Hematopoietic multipotent progenitor cell treated with erythropoietin and hydrocortisone succinate and interleukin-3 and kit ligand, for 6 days (in vitro differentiated cells): Measurements from ENCODE around the gene HMG20A.

Experiments used
- DNase-seq: peaks from one replicate; pipeline ENCODE4 v3.0.0-alpha.2; 2015

Gene HMG20A

GRCh38 chr15:77525907-77526594, 105.4 kb downstream of the HMG20A start:
- no peak for DNase-seq

- DNase-seq = no peak
Measured at GRCh38 chr15:77526595-77527163, 106.0 kb downstream of the HMG20A start.

GRCh38 chr15:77527164-77527778, 106.6 kb downstream of the HMG20A start:
- DNase-seq = no peak

- DNase-seq = no peak
Measured at GRCh38 chr15:77527831-77528231, 107.1 kb downstream of the HMG20A start.

- no peak for DNase-seq
Measured at GRCh38 chr15:77528290-77528967, 107.7 kb downstream of the HMG20A start.

GRCh38 chr15:77528968-77529319, 108.3 kb downstream of the HMG20A start:
- no peak for DNase-seq

GRCh38 chr15:77529394-77530159, 108.9 kb downstream of the HMG20A start:
- DNase-seq = no peak

- DNase-seq = no peak
Measured at GRCh38 chr15:77530576-77530975, 109.9 kb downstream of the HMG20A start.

- DNase-seq = no peak
Measured at GRCh38 chr15:77531191-77532000, 110.7 kb downstream of the HMG20A start.

GRCh38 chr15:77532067-77532710, 111.5 kb downstream of the HMG20A start:
- DNase-seq = no peak

- DNase-seq = no peak
Measured at GRCh38 chr15:77532846-77533245, 112.2 kb downstream of the HMG20A start.

- DNase-seq = no peak
Measured at GRCh38 chr15:77533578-77534430, 113.1 kb downstream of the HMG20A start.
